ENCODE measurements around the gene NXPH3.

NXPH3 gene

GRCh38 chr17:49576088-49576916 lies 631 bp downstream of the NXPH3 start:
- DNase-seq (ENCODE audit: low spot score) = no peak

- no peak for DNase-seq (ENCODE audit: low spot score)
These were observed 1.4 kb downstream of the NXPH3 start for GRCh38 chr17:49576917-49577649.

GRCh38 chr17:49577650-49577934 lies 1.9 kb downstream of the NXPH3 start:
- DNase-seq (ENCODE audit: low spot score) = no peak

GRCh38 chr17:49577963-49578362 lies 2.3 kb downstream of the NXPH3 start:
- DNase-seq (ENCODE audit: low spot score) = no peak

GRCh38 chr17:49578414-49578813 lies 2.7 kb downstream of the NXPH3 start:
- no peak for DNase-seq (ENCODE audit: low spot score)

GRCh38 chr17:49578952-49579500 lies 3.4 kb downstream of the NXPH3 start:
- DNase-seq (ENCODE audit: low spot score) = no peak

GRCh38 chr17:49579522-49579921 lies 3.9 kb downstream of the NXPH3 start:
- no peak for DNase-seq (ENCODE audit: low spot score)

GRCh38 chr17:49580055-49580721 lies 4.5 kb downstream of the NXPH3 start:
- no peak for DNase-seq (ENCODE audit: low spot score)

- DNase-seq (ENCODE audit: low spot score) = no peak
These were observed 5.4 kb downstream of the NXPH3 start for GRCh38 chr17:49580981-49581647.

GRCh38 chr17:49581648-49581998 lies 6.0 kb downstream of the NXPH3 start:
- DNase-seq (ENCODE audit: low spot score) = no peak

- DNase-seq (ENCODE audit: low spot score) = no peak
These were observed 6.5 kb downstream of the NXPH3 start for GRCh38 chr17:49582055-49582722.

- no peak for DNase-seq (ENCODE audit: low spot score)
These were observed 7.1 kb downstream of the NXPH3 start for GRCh38 chr17:49582789-49583188.

- DNase-seq (ENCODE audit: low spot score) = no peak
These were observed 7.6 kb downstream of the NXPH3 start for GRCh38 chr17:49583226-49583625.

GRCh38 chr17:49583889-49584288 lies 8.2 kb downstream of the NXPH3 start:
- DNase-seq (ENCODE audit: low spot score) = no peak

GRCh38 chr17:49585422-49586027 lies 9.9 kb downstream of the NXPH3 start:
- DNase-seq (ENCODE audit: low spot score) = no peak

- no peak for DNase-seq (ENCODE audit: low spot score)
These were observed 11.8 kb downstream of the NXPH3 start for GRCh38 chr17:49587366-49588073.

- no peak for DNase-seq (ENCODE audit: low spot score)
These were observed 12.6 kb downstream of the NXPH3 start for GRCh38 chr17:49588312-49588711.

- DNase-seq (ENCODE audit: low spot score) = no peak
These were observed 13.3 kb downstream of the NXPH3 start for GRCh38 chr17:49588726-49589576.

GRCh38 chr17:49589577-49589927 lies 13.9 kb downstream of the NXPH3 start:
- DNase-seq (ENCODE audit: low spot score) = no peak

GRCh38 chr17:49590874-49591273 lies 15.2 kb downstream of the NXPH3 start:
- no peak for DNase-seq (ENCODE audit: low spot score)

Data from pons (tissue), 1 donor.